ENCODE data around the gene SIM1. TPM values are rescaled to one million over a fixed set of nuclear protein-coding genes. Genes with fewer than 3 reads are reported as not detected.
A peak's percentile ranks its signal among the peaks of the same experiment; 100 is the strongest.

The SIM1 gene
- total RNA-seq, 4 donors from 2014 or later = not detected

DNA sequence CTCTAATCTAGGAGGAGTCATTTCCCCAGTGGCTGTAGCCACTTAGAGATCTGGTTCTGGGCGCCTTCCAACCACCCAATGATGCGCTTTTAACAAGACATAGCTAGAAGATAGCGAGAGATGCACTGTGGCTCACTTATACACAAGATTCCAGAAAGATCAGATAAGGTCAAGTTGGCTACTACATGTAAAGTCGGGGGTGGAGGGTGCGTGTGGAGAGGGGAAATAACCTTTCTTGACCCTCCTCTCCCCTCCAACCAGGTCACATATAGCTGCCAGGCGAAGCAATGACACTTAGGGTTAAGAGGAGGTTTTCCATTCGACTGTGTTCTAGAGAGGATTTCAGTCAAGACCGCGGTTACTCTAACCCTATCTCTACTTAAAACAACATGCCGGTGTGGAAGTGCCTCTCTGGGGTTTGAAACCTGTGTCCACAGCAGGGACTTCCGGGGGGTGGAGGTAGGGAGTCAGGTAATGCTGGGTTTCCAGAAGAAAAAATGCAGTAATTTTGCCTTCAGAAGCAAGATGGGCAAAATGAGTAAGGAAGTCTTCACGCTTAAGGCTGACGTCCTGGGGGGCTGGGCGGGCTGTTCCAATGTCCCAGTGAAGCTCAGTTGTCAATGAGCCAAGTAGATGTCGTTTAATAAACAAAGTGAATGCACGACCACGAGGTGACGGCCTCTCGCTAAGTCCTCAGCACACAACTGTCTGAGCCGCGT, 1.8 kb upstream of the SIM1 start:
- ATAC-seq = no peak
- TF ChIP-seq, protein P1, sequence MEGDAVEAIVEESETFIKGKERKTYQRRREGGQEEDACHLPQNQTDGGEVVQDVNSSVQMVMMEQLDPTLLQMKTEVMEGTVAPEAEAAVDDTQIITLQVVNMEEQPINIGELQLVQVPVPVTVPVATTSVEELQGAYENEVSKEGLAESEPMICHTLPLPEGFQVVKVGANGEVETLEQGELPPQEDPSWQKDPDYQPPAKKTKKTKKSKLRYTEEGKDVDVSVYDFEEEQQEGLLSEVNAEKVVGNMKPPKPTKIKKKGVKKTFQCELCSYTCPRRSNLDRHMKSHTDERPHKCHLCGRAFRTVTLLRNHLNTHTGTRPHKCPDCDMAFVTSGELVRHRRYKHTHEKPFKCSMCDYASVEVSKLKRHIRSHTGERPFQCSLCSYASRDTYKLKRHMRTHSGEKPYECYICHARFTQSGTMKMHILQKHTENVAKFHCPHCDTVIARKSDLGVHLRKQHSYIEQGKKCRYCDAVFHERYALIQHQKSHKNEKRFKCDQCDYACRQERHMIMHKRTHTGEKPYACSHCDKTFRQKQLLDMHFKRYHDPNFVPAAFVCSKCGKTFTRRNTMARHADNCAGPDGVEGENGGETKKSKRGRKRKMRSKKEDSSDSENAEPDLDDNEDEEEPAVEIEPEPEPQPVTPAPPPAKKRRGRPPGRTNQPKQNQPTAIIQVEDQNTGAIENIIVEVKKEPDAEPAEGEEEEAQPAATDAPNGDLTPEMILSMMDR (IDR thresholded peaks at IDR 0.05) = no peak
- TF ChIP-seq POLR2AphosphoS5 (IDR thresholded peaks at IDR 0.05) (no peak), EP300 (IDR thresholded peaks at IDR 0.05) (no peak), POLR2A (IDR thresholded peaks at IDR 0.05) (no peak)
- WGBS, 2 donors (ENCODE audit: low coverage in 1 of 2) = 1 to 7% methylated on average over 13 to 14 of the region's 21 CpGs
- no peaks in the 10 kb centered on the region for H3K36me3 ChIP-seq
- peaks cover 100% of the 10 kb centered on the region for H3K27me3 ChIP-seq
- H3K4me1 ChIP-seq = peaks cover 0 to 40% (median 11%) of the 10 kb centered on the region in 3 donors
- H3K9me3 ChIP-seq = peaks cover 0 to 11% (median 0%) of the 10 kb centered on the region in 3 donors
- H3K4me3 ChIP-seq = no peak overlapping the region
- no peak overlapping the region for H3K27ac ChIP-seq

DNA sequence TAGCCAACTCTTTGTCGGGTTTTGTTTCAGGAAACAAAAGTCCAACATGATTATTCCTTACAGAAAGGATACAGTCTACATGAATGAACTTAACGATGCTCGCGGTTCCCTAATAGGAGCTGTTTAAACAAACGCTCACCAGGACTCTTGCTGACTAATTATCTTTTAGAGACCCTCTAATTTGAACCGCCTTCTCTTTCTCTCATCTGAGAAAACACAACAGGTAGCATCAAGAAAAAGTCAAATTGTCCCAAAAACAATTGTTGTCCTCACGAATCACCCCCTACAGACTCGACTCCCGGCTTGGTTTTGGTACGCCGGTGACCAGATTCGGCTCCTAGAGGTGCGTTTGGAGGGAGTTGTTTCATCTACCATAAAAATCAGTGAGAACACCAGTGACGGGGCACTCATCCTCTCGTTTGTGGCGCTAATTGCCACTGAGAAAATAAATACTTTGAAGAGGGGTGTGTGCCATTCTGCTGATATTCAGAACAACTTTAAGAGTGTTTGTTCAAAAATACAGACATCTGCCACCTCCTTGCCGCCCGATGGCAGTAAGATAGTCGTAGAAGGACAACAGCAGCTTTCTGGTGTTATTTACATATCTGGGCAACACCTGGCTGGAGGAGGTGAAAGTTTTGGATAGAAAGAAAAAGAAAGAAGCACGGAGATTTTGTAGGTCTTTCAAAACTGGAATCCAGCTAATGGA, 1.1 kb upstream of the SIM1 start:
- WGBS, 2 donors (ENCODE audit: low coverage in 1 of 2) = 4 to 11% methylated on average over 15 to 20 of the region's 20 CpGs
- H3K27me3 ChIP-seq = peaks cover 100% of the 10 kb centered on the region
- H3K36me3 ChIP-seq = no peaks in the 10 kb centered on the region
- H3K9me3 ChIP-seq = peaks cover 0 to 11% (median 0%) of the 10 kb centered on the region in 3 donors
- H3K27ac ChIP-seq = no peak overlapping the region
- ATAC-seq = no peak
- TF ChIP-seq, protein P1 (IDR thresholded peaks at IDR 0.05) = no peak
- no peak for TF ChIP-seq EP300 (IDR thresholded peaks at IDR 0.05)
- TF ChIP-seq POLR2AphosphoS5 (IDR thresholded peaks at IDR 0.05) = no peak
- no peak for TF ChIP-seq POLR2A (IDR thresholded peaks at IDR 0.05)
- H3K4me3 ChIP-seq = no peak overlapping the region
- H3K4me1 ChIP-seq = peaks cover 0 to 47% (median 11%) of the 10 kb centered on the region in 3 donors

DNA sequence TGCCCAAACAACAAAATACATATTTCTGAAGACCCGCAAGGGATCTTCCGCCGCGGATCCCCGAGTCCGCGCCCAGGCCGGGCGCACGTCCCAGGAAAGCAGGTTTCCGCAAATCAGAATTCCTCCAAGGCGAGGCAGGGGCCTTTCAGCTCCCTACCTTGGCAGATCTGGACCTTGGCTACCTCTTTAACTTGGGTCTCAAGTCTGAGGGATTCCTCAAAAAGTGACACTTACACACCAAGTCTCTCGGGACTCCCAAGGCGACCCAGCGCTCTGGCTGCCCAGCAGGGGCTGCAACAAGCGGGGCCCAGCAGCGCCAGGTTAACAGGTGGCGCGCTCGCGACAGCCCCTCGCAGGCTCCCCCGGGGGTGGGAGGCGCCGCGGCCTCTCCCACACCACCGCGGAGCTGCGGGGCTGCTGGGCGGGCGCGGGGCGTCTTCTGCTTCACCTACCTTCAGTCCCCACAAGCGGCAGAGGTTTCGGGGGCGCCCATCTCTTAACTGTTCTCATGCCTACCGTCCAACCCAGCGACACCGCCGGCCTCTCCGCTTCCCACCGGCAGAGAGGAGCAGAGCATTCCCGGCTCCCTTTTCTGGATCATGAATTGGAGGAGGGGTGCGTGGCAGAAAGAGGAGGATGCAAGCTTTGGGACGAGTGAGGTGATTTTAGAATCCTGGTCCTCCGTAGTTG, 414 bp downstream of the SIM1 start:
- Histone ChIP-seq H3K27me3 (peaks cover 100% of the 10 kb centered on the region), H3K4me1 (peaks cover 0 to 47% (median 11%) of the 10 kb centered on the region in 3 donors), H3K36me3 (no peaks in the 10 kb centered on the region), H3K4me3 (peak overlapping the region in 1 of 2 donors; percentile 36), H3K27ac (no peak overlapping the region), H3K9me3 (peaks cover 0 to 11% (median 0%) of the 10 kb centered on the region in 3 donors)
- 0 to 4% methylated on average over 9 to 10 of the region's 46 CpGs for WGBS, 2 donors (ENCODE audit: low coverage in 1 of 2)
- TF ChIP-seq POLR2AphosphoS5 (IDR thresholded peaks at IDR 0.05) (no peak), EP300 (IDR thresholded peaks at IDR 0.05) (no peak), POLR2A (IDR thresholded peaks at IDR 0.05) (no peak)
- TF ChIP-seq, protein P1 (IDR thresholded peaks at IDR 0.05) = no peak
- ATAC-seq = no peak

DNA sequence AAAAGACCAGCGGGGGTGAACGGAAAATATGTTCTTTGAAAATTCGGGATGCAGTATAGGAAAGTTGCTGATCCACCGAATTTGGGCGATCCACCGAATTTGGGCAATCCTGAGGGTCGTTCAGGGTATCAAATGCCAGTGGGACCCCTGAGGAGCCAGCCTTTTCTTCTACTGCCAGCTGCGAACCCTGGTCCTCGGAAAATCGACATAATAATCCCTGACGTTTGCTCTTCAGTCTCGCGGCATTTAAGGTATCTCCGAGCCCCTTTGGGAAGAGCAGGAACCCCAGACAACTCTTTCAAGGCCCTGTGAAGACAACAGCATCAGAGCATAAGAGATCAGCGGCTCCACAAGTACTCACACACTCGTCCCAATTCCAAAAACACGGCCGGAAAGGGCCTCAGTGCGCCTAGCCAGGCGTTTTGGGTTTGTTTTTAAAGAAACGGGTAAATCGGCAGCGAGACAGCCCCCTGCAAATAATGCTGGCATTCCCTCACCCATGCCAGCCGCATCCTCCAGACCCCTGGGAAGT, 1.0 kb downstream of the SIM1 start:
- TF ChIP-seq, protein P1 (IDR thresholded peaks at IDR 0.05) = no peak
- no peak for TF ChIP-seq EP300 (IDR thresholded peaks at IDR 0.05)
- no peak for TF ChIP-seq POLR2AphosphoS5 (IDR thresholded peaks at IDR 0.05)
- no peak for TF ChIP-seq POLR2A (IDR thresholded peaks at IDR 0.05)
- H3K27me3 ChIP-seq = peaks cover 100% of the 10 kb centered on the region
- H3K4me1 ChIP-seq = peaks cover 0 to 48% (median 11%) of the 10 kb centered on the region in 3 donors
- H3K4me3 ChIP-seq = no peak overlapping the region
- no peaks in the 10 kb centered on the region for H3K36me3 ChIP-seq
- peaks cover 0 to 11% (median 0%) of the 10 kb centered on the region in 3 donors for H3K9me3 ChIP-seq
- no peak overlapping the region for H3K27ac ChIP-seq
- ATAC-seq = no peak
- 8 to 13% methylated on average over 11 to 15 of the region's 24 CpGs for WGBS, 2 donors (ENCODE audit: low coverage in 1 of 2)
